Stimulated activated CD8-positive, alpha-beta memory T cell treated with anti-CD3 and anti-CD28 coated beads, Interleukin-12 subunit alpha, Interleukin-12 subunit beta, amount 100 ng/mL, for 24 hours (primary cell): Measurements from ENCODE around the gene USP17L27.
"Not testable (repeated sequence)": the region's sequence is repeated elsewhere in the genome, so short reads cannot be mapped to it uniquely, and the experiment has no call there.

ENCODE experiments used
- DNase-seq: peaks from one replicate; pipeline ENCODE4 v3.0.0-alpha.2; 2020; ENCODE audit errors: extremely low read depth

The USP17L27 gene, protein sequence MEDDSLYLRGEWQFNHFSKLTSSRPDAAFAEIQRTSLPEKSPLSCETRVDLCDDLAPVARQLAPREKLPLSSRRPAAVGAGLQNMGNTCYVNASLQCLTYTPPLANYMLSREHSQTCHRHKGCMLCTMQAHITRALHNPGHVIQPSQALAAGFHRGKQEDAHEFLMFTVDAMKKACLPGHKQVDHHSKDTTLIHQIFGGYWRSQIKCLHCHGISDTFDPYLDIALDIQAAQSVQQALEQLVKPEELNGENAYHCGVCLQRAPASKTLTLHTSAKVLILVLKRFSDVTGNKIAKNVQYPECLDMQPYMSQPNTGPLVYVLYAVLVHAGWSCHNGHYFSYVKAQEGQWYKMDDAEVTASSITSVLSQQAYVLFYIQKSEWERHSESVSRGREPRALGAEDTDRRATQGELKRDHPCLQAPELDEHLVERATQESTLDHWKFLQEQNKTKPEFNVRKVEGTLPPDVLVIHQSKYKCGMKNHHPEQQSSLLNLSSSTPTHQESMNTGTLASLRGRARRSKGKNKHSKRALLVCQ

DNA sequence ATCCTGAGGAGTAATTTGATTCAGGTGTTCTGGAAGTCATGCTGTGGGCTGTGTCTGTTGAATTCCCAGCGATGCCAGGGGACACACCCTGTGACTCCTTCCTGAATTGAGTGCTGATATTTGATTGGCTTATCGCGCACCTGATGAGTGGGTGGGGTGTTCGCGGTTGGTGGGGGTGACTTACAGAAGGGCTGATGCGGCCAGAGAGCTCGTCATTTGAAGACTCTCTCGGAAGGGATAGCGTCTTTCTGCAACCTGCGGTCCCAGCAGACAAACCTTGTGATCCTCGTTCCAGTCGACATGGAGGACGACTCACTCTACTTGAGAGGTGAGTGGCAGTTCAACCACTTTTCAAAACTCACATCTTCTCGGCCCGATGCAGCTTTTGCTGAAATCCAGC is at the start of gene USP17L27:
USP17L27 (plus strand) TSS at position 301 of the 400 bp plus-strand sequence; CDS start at position 301, 0 bp downstream.
- not testable (repeated sequence) for DNase-seq

DNA sequence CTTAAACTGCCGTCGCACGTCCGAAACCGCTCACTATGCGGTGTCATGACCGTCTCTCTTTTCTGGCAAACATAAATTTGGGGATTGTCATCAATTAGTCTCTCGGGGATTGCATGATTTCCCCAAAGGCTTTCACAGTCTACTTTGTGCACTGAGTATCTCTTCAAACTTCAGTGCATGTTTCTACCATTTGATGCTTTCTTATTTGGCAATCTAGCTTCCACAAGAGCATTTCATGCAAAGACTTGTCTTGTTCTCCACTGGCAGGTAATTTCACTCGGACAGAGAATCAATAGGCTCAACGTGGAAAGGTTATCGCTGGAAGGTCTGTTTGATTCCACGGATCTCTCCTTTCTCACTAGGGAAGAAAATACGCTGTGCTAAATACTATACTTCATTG is 19.8 kb upstream of the USP17L27 start:
- DNase-seq = not testable (repeated sequence)

DNA sequence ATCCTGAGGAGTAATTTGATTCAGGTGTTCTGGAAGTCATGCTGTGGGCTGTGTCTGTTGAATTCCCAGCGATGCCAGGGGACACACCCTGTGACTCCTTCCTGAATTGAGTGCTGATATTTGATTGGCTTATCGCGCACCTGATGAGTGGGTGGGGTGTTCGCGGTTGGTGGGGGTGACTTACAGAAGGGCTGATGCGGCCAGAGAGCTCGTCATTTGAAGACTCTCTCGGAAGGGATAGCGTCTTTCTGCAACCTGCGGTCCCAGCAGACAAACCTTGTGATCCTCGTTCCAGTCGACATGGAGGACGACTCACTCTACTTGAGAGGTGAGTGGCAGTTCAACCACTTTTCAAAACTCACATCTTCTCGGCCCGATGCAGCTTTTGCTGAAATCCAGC is 19.1 kb upstream of the USP17L27 start, which contains the start of gene USP17L24:
USP17L24 (plus strand) TSS at position 301 of the 400 bp plus-strand sequence; CDS start at position 301, 0 bp downstream.
- DNase-seq = not testable (repeated sequence)

DNA sequence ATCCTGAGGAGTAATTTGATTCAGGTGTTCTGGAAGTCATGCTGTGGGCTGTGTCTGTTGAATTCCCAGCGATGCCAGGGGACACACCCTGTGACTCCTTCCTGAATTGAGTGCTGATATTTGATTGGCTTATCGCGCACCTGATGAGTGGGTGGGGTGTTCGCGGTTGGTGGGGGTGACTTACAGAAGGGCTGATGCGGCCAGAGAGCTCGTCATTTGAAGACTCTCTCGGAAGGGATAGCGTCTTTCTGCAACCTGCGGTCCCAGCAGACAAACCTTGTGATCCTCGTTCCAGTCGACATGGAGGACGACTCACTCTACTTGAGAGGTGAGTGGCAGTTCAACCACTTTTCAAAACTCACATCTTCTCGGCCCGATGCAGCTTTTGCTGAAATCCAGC is 14.3 kb upstream of the USP17L27 start, which contains the start of gene USP17L25:
USP17L25 (plus strand) TSS at position 301 of the 400 bp plus-strand sequence; CDS start at position 301, 0 bp downstream.
- not testable (repeated sequence) for DNase-seq

DNA sequence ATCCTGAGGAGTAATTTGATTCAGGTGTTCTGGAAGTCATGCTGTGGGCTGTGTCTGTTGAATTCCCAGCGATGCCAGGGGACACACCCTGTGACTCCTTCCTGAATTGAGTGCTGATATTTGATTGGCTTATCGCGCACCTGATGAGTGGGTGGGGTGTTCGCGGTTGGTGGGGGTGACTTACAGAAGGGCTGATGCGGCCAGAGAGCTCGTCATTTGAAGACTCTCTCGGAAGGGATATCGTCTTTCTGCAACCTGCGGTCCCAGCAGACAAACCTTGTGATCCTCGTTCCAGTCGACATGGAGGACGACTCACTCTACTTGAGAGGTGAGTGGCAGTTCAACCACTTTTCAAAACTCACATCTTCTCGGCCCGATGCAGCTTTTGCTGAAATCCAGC is 9.6 kb upstream of the USP17L27 start, which contains the start of gene USP17L26:
USP17L26 (plus strand) TSS at position 301 of the 400 bp plus-strand sequence; CDS start at position 301, 0 bp downstream.
- DNase-seq = not testable (repeated sequence)

DNA sequence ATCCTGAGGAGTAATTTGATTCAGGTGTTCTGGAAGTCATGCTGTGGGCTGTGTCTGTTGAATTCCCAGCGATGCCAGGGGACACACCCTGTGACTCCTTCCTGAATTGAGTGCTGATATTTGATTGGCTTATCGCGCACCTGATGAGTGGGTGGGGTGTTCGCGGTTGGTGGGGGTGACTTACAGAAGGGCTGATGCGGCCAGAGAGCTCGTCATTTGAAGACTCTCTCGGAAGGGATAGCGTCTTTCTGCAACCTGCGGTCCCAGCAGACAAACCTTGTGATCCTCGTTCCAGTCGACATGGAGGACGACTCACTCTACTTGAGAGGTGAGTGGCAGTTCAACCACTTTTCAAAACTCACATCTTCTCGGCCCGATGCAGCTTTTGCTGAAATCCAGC is 4.8 kb upstream of the USP17L27 start, which contains the start of gene USP17L5:
USP17L5 (plus strand) TSS at position 301 of the 400 bp plus-strand sequence; CDS start at position 301, 0 bp downstream.
- not testable (repeated sequence) for DNase-seq

DNA sequence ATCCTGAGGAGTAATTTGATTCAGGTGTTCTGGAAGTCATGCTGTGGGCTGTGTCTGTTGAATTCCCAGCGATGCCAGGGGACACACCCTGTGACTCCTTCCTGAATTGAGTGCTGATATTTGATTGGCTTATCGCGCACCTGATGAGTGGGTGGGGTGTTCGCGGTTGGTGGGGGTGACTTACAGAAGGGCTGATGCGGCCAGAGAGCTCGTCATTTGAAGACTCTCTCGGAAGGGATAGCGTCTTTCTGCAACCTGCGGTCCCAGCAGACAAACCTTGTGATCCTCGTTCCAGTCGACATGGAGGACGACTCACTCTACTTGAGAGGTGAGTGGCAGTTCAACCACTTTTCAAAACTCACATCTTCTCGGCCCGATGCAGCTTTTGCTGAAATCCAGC is 4.6 kb downstream of the USP17L27 start, which contains the start of gene USP17L28:
USP17L28 (plus strand) TSS at position 301 of the 400 bp plus-strand sequence; CDS start at position 301, 0 bp downstream.
- DNase-seq = not testable (repeated sequence)

DNA sequence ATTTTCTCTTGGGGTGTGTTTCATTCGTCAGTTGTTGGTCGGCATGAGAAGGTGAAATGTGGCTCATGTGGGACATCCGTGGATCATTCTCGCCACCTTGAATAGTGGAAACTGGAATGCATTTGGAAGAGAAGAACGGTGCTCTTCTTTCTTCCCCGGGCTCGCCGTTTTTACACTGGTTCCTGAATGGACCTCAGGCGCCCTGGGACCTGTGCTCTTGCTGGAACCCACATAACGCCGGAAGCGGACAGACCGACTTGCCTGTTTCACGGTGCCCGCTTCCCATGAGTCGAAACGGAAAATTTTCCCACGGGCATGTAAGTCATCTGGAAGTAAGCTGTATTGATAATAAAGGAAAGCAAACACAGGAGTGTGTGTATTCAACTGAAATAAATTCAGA is 6.9 kb downstream of the USP17L27 start:
- not testable (repeated sequence) for DNase-seq

DNA sequence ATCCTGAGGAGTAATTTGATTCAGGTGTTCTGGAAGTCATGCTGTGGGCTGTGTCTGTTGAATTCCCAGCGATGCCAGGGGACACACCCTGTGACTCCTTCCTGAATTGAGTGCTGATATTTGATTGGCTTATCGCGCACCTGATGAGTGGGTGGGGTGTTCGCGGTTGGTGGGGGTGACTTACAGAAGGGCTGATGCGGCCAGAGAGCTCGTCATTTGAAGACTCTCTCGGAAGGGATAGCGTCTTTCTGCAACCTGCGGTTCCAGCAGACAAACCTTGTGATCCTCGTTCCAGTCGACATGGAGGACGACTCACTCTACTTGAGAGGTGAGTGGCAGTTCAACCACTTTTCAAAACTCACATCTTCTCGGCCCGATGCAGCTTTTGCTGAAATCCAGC is 9.4 kb downstream of the USP17L27 start, which contains the start of gene USP17L29:
USP17L29 (plus strand) TSS at position 301 of the 400 bp plus-strand sequence; CDS start at position 301, 0 bp downstream.
- DNase-seq = not testable (repeated sequence)

DNA sequence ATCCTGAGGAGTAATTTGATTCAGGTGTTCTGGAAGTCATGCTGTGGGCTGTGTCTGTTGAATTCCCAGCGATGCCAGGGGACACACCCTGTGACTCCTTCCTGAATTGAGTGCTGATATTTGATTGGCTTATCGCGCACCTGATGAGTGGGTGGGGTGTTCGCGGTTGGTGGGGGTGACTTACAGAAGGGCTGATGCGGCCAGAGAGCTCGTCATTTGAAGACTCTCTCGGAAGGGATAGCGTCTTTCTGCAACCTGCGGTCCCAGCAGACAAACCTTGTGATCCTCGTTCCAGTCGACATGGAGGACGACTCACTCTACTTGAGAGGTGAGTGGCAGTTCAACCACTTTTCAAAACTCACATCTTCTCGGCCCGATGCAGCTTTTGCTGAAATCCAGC is 18.9 kb downstream of the USP17L27 start, which contains the start of gene USP17L30:
USP17L30 (plus strand) TSS at position 301 of the 400 bp plus-strand sequence; CDS start at position 301, 0 bp downstream.
- DNase-seq = not testable (repeated sequence)

DNA sequence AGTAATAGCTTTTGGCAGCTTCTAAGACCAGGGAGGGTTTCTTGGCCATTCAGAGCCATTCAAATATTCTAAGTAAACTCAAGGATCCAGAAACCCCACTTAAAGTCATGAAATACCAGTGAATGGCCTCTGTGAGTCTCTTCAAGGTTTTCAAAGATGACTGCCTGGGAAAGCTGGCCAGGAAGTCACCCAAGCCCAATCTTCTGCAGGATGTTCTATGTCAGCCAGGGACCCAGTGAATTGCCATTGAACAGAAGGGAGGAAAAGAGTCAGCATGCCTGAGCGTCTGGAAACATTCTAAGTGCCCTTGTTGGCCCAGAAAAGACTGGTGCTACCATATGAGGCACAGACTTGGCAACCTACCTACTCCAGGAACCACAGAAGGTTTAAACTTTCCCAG is 35.9 kb downstream of the USP17L27 start:
- DNase-seq = not testable (repeated sequence)

DNA sequence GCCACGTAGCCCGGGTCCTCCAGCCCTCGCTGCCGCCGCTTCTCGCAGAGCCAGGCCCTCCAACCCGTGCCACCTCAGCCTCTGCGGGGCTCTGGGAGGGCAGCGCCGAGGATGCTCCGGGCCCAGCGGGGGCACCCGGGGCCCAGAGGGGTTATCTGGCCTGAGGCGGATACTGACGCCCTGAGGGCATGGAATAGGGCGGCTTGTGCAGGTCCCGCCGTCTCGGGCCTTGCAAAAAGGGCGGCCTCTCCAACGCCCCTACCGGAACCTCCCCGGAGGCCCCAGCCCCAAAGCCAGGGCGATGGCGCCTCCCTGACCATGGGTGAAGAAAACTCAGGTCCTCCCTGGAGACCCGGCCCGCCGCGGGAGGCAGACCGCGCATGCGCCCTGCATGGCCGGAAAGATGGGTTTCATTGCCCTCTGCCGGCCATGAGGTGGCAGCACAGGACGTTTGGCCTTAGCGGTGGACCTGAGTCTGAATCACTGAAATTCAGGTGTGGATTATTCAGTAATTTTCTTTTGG is 37.1 kb downstream of the USP17L27 start:
- peak; percentile 8 for DNase-seq

DNA sequence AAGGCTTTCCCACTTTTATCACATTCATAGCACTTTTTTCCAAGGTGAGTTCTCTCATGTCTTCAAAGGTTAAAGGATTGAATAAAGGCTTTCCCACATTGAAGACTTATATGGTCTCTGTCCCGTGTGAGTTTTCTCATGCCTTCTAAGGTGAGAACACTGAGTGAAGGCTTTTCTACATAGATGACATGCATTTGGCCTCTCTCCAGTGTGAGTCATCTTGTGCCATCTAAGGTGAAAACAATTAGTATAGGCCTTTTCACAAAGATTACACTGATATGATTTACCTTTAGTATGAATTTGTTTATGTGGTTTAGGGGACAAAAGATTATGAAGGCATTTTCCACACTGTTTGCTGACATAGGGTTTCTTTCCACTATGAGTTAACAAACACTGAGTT is 40.2 kb downstream of the USP17L27 start:
- DNase-seq = no peak

DNA sequence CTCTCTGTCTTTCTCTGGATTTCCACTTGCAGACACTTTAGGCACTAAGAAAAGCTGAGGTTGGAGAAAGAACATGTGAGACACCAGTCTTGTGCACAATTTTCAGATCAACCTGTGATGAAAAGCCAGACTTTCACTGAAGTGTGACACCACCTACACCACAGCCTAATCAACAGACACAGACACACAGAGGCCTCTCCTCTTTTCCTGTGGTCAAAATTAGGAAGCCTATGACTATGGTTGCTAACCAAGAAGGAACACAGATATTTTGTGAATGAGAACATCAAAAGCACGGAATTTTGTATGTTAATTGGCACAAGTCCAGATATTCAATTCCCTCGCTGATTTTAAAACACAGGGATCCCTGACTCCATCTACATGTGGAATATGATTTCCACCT is 45.1 kb downstream of the USP17L27 start:
- not testable (repeated sequence) for DNase-seq
